OCI-LY7 (cell line): ENCODE results near the gene ADAM33. TPM values are rescaled to one million over a fixed set of nuclear protein-coding genes. Genes with fewer than 3 reads are reported as not detected.

ENCODE experiments used
- BruUV-seq: library from RNA; stranded (reverse); fragments of 400-500 nt; replicated peaks from 2 replicates; lab custom pipeline; 2021; lab: Mats Ljungman, UMichigan
- CTCF ChIA-PET: fragments of 300-600 bp; sonication (Branson Sonifier 250); formaldehyde crosslinking; loops from one replicate; lab custom pipeline; 2022; ENCODE audit warnings: antibody characterized with exemption; ENCODE audit not compliant: unreplicated experiment; lab: Charles Lee
- POLR2A ChIA-PET: fragments of 300-600 bp; sonication (Branson Sonifier 250); formaldehyde crosslinking; loops from one replicate; lab custom pipeline; 2022; ENCODE audit warnings: antibody characterized with exemption; lab: Charles Lee
- DNase-seq: peaks from one replicate; pipeline ENCODE4 v3.0.0-alpha.2; 2015; ENCODE audit warnings: low spot score
- H2AFZ ChIP-seq: fragments of 200-600 bp; sonication (generic), shearing (Covaris generic); 2 replicates; pipeline ENCODE4 v1.6.1; 2014; ENCODE audit warnings: mild to moderate bottlenecking, antibody characterized with exemption, low read length, moderate library complexity
- H3K27ac ChIP-seq: fragments of 200-600 bp; sonication (generic); 2 replicates; pipeline ENCODE4 v1.5.1; 2014; ENCODE audit warnings: mixed run types, low read depth, mild to moderate bottlenecking, moderate library complexity, low read length, inconsistent platforms; ENCODE audit not compliant: poor library complexity, severe bottlenecking
- H3K36me3 ChIP-seq: fragments of 200-600 bp; sonication (generic); 2 replicates; pipeline ENCODE4 v1.6.1; 2014; ENCODE audit warnings: mild to moderate bottlenecking, antibody characterized with exemption, low read length, moderate library complexity, mixed read lengths; ENCODE audit not compliant: insufficient read depth
- H3K4me1 ChIP-seq: fragments of 200-600 bp; sonication (generic); 2 replicates; pipeline ENCODE4 v1.5.1; 2014; ENCODE audit warnings: mild to moderate bottlenecking, low read length; ENCODE audit not compliant: insufficient read depth, poor library complexity, severe bottlenecking
- H3K4me2 ChIP-seq: fragments of 200-600 bp; sonication (generic); 2 replicates; pipeline ENCODE4 v1.6.1; 2014; ENCODE audit warnings: mild to moderate bottlenecking, low read length
- H3K4me3 ChIP-seq: fragments of 200-600 bp; sonication (generic); 2 replicates; pipeline ENCODE4 v1.5.1; 2014; ENCODE audit warnings: mild to moderate bottlenecking, low read depth, low read length; ENCODE audit not compliant: poor library complexity, severe bottlenecking
- H3K79me2 ChIP-seq: fragments of 200-600 bp; sonication (generic); 2 replicates; pipeline ENCODE4 v1.6.1; 2016; ENCODE audit warnings: low read depth, mild to moderate bottlenecking, low read length, moderate library complexity, mixed read lengths; ENCODE audit not compliant: insufficient read depth
- H3K9me2 ChIP-seq: fragments of 200-600 bp; sonication (generic); 2 replicates; pipeline ENCODE4 v1.6.1; 2016; ENCODE audit warnings: mild to moderate bottlenecking, low read length, mixed read lengths; ENCODE audit not compliant: insufficient read depth
- H3K9me3 ChIP-seq: fragments of 200-600 bp; sonication (generic); 2 replicates; pipeline ENCODE4 v1.6.1; 2014; ENCODE audit warnings: mild to moderate bottlenecking, mixed run types, low read length, mixed read lengths
- H4K20me1 ChIP-seq: fragments of 200-600 bp; sonication (generic); 2 replicates; pipeline ENCODE4 v1.6.1; 2014; ENCODE audit warnings: mild to moderate bottlenecking, antibody characterized with exemption, low read length, moderate library complexity, mixed read lengths; ENCODE audit not compliant: insufficient read depth
- EZH2phosphoT487 ChIP-seq: fragments of 200-600 bp; sonication (generic); IDR thresholded peaks from 2 replicates; pipeline ENCODE4 v1.6.1; 2018; ENCODE audit warnings: low read depth, borderline replicate concordance, mild to moderate bottlenecking, mixed run types, antibody characterized with exemption, low read length, moderate library complexity, mixed read lengths
- intact Hi-C: fragments of 100-400 bp; cut with micrococcal nuclease; formaldehyde crosslinking; loops from one replicate; pipeline ENCODE4 v1.10.0; 2022; ENCODE audit not compliant: unreplicated experiment
- total RNA-seq, 2 experiments: library from RNA; depleted of rRNA in 1 of 2; stranded (reverse); fragments of >200 nt in 1 of 2; shearing (Covaris generic) in 1 of 2; gene quantifications; 2 replicates each; pipeline ENCODE4 v1.2.3, GENCODE V29; 2014 to 2022
- TF ChIP-seq, protein P1 (sequence below): fragments of 200-600 bp; sonication (generic); conservative IDR thresholded peaks from 2 replicates; pipeline ENCODE4 v1.5.1; 2014; ENCODE audit warnings: mild to moderate bottlenecking, antibody characterized with exemption, low read length, moderate library complexity, mixed read lengths

The ADAM33 gene
- total RNA-seq, 2 experiments from 2014 or later = not detected

DNA sequence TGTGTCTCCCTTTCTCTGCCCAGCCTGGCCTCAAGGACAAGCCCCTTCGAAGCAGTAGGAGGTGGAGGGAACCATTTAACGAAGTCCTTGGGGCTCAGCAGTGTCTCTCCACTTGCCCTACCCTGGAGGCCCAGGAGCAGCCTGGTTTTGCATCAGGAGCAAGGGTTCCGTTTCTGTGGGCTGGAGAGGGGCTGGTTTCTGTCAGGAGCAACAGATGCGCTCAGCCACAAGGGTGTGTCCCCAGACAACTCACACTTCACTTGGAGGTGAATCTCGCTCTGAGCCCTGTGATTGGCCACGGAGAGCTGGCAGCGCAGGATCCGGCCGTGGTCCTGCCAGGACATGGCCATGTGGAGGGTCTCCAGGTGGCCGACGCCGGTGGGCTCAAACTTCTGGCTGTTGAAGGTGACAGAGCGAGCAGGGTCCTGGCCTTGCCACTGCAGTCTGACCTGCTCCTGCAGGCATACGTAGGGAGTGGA is 23.7 kb upstream of the ADAM33 start:
- Histone ChIP-seq H3K9me3 (no peaks in the 10 kb centered on the region), H3K4me1 (no peaks in the 10 kb centered on the region), H3K9me2 (no peaks in the 10 kb centered on the region), H2AFZ (no peak overlapping the region), H3K27ac (no peak overlapping the region), H3K4me2 (no peak overlapping the region), H4K20me1 (no peaks in the 10 kb centered on the region), H3K36me3 (no peaks in the 10 kb centered on the region), H3K79me2 (no peaks in the 10 kb centered on the region), H3K4me3 (no peak overlapping the region)
- BruUV-seq = no TSS peak
- intact Hi-C loops = no loop called here
- ChIA-PET POLR2A (no interaction called here), CTCF (no interaction called here)
- TF ChIP-seq, protein P1, sequence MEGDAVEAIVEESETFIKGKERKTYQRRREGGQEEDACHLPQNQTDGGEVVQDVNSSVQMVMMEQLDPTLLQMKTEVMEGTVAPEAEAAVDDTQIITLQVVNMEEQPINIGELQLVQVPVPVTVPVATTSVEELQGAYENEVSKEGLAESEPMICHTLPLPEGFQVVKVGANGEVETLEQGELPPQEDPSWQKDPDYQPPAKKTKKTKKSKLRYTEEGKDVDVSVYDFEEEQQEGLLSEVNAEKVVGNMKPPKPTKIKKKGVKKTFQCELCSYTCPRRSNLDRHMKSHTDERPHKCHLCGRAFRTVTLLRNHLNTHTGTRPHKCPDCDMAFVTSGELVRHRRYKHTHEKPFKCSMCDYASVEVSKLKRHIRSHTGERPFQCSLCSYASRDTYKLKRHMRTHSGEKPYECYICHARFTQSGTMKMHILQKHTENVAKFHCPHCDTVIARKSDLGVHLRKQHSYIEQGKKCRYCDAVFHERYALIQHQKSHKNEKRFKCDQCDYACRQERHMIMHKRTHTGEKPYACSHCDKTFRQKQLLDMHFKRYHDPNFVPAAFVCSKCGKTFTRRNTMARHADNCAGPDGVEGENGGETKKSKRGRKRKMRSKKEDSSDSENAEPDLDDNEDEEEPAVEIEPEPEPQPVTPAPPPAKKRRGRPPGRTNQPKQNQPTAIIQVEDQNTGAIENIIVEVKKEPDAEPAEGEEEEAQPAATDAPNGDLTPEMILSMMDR = no peak
- no peak for TF ChIP-seq EZH2phosphoT487
- DNase-seq = no peak

DNA sequence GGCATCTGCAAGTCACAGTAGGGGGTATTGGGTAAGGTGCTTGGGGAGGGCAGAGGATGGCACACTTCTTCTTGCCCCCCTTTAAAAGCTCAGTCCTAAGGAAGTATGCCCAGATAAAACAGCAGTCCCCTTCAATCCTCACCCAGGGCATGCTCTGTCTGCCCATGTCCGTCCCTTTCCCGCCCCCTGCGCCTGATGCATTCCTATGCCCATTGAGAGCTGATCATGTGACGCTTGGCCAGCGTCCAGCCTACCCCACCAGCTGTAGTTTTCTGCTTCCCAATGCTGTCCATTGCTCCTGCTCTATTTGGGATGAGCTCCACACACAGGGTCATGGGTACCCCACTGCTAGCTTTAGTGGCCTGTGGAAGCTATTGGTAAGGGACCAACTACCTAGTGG is 22.3 kb upstream of the ADAM33 start:
- ChIA-PET CTCF (no interaction called here), POLR2A (no interaction called here)
- no peak for DNase-seq
- no peak overlapping the region for H3K27ac ChIP-seq
- BruUV-seq = no TSS peak
- H3K9me2 ChIP-seq = no peaks in the 10 kb centered on the region
- H4K20me1 ChIP-seq = no peaks in the 10 kb centered on the region
- no peak overlapping the region for H3K4me3 ChIP-seq
- H3K9me3 ChIP-seq = no peaks in the 10 kb centered on the region
- H3K36me3 ChIP-seq = no peaks in the 10 kb centered on the region
- H3K79me2 ChIP-seq = no peaks in the 10 kb centered on the region
- intact Hi-C loops = no loop called here
- no peak overlapping the region for H3K4me2 ChIP-seq
- no peak overlapping the region for H2AFZ ChIP-seq
- no peak for TF ChIP-seq EZH2phosphoT487
- H3K4me1 ChIP-seq = no peaks in the 10 kb centered on the region

DNA sequence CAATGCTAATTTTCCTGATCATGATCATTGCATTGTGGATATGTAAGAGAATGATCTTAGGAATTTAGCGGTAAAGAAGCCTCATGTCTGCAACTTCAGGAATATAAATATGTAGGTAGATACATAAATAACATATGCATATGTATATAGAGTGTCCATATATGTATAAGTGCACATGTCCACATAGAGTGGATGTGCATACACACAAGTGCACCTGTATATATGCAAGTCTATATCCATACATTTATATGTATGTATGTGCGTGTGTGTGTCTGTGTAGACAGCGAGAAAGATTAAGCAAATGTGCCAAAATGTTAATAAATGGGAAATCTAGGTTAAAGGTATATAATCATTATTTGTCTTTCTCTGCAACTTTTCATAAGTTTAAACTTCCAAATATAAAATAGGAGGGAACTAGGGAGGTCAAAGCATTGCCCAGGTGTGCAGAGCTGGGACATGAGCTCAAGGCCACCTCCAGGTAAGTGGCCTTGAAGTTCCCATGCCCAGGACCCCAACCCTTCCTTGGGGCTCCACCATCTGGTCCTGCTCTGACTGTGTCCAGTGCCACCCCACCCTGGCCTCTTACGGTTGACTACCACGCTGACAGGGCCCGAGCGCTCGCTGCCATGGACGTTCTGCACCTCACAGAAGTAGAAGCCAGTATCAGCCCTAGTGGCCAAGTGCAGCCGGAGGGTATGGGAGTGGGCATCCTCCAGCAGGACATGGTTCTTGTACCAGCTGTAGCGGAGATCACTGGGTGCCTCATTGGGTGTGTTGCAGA is 21.0 kb upstream of the ADAM33 start:
- no peak for TF ChIP-seq EZH2phosphoT487
- TF ChIP-seq, protein P1 = no peak
- no peaks in the 10 kb centered on the region for H3K4me1 ChIP-seq
- ChIA-PET CTCF (interaction anchor here (0.5 kb wide), 1 partner anchor 64 kb away, joined by 3 read pairs; no protein-coding TSS in a partner anchor), POLR2A (no interaction called here)
- H2AFZ ChIP-seq = no peak overlapping the region
- no peak for DNase-seq
- no peaks in the 10 kb centered on the region for H3K79me2 ChIP-seq
- H3K9me2 ChIP-seq = no peaks in the 10 kb centered on the region
- H3K4me2 ChIP-seq = no peak overlapping the region
- H3K27ac ChIP-seq = no peak overlapping the region
- H3K4me3 ChIP-seq = no peak overlapping the region
- no peaks in the 10 kb centered on the region for H4K20me1 ChIP-seq
- BruUV-seq = no TSS peak
- H3K9me3 ChIP-seq = no peaks in the 10 kb centered on the region
- intact Hi-C loops = no loop called here
- no peaks in the 10 kb centered on the region for H3K36me3 ChIP-seq
